ENCODE measurements around the gene TBC1D8.

TBC1D8 gene

GRCh38 chr2:101040072-101040471, 111.1 kb downstream of the TBC1D8 start:
- TF ChIP-seq, protein P1, sequence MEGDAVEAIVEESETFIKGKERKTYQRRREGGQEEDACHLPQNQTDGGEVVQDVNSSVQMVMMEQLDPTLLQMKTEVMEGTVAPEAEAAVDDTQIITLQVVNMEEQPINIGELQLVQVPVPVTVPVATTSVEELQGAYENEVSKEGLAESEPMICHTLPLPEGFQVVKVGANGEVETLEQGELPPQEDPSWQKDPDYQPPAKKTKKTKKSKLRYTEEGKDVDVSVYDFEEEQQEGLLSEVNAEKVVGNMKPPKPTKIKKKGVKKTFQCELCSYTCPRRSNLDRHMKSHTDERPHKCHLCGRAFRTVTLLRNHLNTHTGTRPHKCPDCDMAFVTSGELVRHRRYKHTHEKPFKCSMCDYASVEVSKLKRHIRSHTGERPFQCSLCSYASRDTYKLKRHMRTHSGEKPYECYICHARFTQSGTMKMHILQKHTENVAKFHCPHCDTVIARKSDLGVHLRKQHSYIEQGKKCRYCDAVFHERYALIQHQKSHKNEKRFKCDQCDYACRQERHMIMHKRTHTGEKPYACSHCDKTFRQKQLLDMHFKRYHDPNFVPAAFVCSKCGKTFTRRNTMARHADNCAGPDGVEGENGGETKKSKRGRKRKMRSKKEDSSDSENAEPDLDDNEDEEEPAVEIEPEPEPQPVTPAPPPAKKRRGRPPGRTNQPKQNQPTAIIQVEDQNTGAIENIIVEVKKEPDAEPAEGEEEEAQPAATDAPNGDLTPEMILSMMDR (IDR thresholded peaks at IDR 0.05; ENCODE audit: low read depth, low read length), result no peak
- in situ Hi-C loops (cut with HindIII; ENCODE audit: low sequenced_read_pairs), result no loop called here
- DNase-seq (ENCODE audit: low read depth, low spot score), result no peak
- H3K4me3 ChIP-seq (ENCODE audit: low read depth, low read length), result no peak overlapping the region

GRCh38 chr2:101038455-101039255, 112.5 kb downstream of the TBC1D8 start:
- in situ Hi-C loops (cut with HindIII; ENCODE audit: low sequenced_read_pairs), result no loop called here
- TF ChIP-seq, protein P1 (IDR thresholded peaks at IDR 0.05; ENCODE audit: low read depth, low read length), result peak; percentile 54
- DNase-seq (ENCODE audit: low read depth, low spot score), result no peak
- H3K4me3 ChIP-seq (ENCODE audit: low read depth, low read length), result no peak overlapping the region

DNA sequence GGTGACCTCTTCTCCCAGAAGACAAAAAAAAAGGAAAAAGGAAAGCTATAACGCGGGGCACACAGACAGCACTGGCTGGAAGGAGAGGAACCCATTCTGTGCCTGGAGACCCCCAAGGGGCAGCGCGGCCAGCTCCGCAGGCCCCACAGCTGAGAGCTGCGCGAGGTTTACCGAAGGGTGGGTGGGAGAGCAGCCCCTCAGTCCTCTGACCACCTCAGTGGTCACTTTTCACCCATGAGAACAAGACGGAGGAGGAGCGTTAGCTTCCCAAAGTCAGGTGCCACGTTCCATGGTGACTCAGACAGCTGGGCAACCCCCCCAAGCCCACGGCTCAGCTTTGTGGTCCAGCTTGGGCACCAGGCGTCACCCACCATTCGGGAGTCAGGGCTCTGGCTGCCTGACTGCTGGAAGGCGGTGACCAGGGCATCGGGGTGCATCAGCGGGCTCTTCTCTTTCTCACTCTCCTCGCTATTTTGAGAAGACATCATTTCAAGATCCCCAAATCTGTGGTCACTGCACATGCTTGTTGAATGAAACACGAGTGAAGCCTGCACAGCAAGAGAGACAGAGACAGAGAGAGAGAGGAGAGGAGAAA, 113.9 kb downstream of the TBC1D8 start:
- TF ChIP-seq, protein P1 (IDR thresholded peaks at IDR 0.05; ENCODE audit: low read depth, low read length), result no peak
- in situ Hi-C loops (cut with HindIII; ENCODE audit: low sequenced_read_pairs), result no loop called here
- H3K4me3 ChIP-seq (ENCODE audit: low read depth, low read length), result no peak overlapping the region
- DNase-seq (ENCODE audit: low read depth, low spot score), result no peak

GRCh38 chr2:101036562-101036961, 114.6 kb downstream of the TBC1D8 start:
- peak; percentile 46 for DNase-seq (ENCODE audit: low read depth, low spot score)
- in situ Hi-C loops (cut with HindIII; ENCODE audit: low sequenced_read_pairs), result no loop called here
- TF ChIP-seq, protein P1 (IDR thresholded peaks at IDR 0.05; ENCODE audit: low read depth, low read length), result peak; percentile 59
- H3K4me3 ChIP-seq (ENCODE audit: low read depth, low read length), result no peak overlapping the region

DNA sequence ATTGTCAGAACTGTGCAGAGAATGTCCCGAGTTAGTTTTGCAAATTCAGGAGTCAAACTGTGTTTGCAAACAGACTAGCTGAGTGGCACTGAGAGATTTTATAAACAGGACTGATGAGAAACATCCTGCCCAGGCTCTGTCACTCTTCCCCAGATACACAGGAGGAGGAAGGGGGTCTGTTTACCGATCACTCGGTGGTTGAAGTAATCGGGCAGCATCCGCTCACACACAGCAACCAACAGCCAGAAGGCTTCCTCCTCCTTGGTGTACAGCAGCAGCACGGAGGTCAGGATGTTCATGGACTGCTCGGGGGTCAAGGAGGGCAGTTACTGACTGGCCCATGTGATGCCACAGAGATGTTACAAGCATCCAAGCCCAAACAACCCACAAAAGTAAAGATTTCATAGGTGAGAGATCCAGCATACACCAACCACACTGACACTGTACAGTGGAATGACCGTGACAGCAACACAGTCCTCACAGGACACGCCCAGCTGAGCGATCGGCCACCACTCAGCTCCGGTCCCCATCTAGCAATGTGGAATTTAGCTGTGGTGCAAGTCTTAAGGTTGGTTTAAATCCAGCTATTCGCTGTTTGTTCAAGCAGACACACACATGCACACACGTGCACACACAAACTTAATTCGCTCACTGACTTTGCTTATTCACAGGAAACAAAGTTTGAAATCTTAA, 119.0 kb downstream of the TBC1D8 start:
- in situ Hi-C loops (cut with HindIII; ENCODE audit: low sequenced_read_pairs), result no loop called here
- H3K4me3 ChIP-seq (ENCODE audit: low read depth, low read length), result no peak overlapping the region
- TF ChIP-seq, protein P1 (IDR thresholded peaks at IDR 0.05; ENCODE audit: low read depth, low read length), result no peak
- no peak for DNase-seq (ENCODE audit: low read depth, low spot score)

GRCh38 chr2:101030866-101031554, 120.2 kb downstream of the TBC1D8 start:
- in situ Hi-C loops (cut with HindIII; ENCODE audit: low sequenced_read_pairs), result no loop called here
- TF ChIP-seq, protein P1 (IDR thresholded peaks at IDR 0.05; ENCODE audit: low read depth, low read length), result no peak
- no peak overlapping the region for H3K4me3 ChIP-seq (ENCODE audit: low read depth, low read length)
- DNase-seq (ENCODE audit: low read depth, low spot score), result no peak

Measured in astrocyte of the spinal cord (primary cell).